GM23338 (cell line): ENCODE data around the gene MLC1. TPM values are rescaled to one million over a fixed set of nuclear protein-coding genes. Genes with fewer than 3 reads are reported as not detected.

Source experiments
- ATAC-seq: fragments of 200-7000 bp; cut with Tn5 transposase; 3 replicates; pipeline ENCODE4 v1.9.1; 2020
- DNase-seq: peaks from one replicate; pipeline ENCODE4 v3.0.0-alpha.2; 2015; ENCODE audit warnings: low spot score
- H2AFZ ChIP-seq: fragments of 200-600 bp; sonication (generic); 2 replicates; pipeline ENCODE4 v1.8.0; 2016; ENCODE audit warnings: antibody characterized with exemption, mild to moderate bottlenecking, moderate library complexity
- H3F3A ChIP-seq: fragments of 200-600 bp; sonication (generic); replicated peaks from 2 replicates; pipeline ENCODE4 v1.8.0; 2017; ENCODE audit warnings: antibody characterized with exemption, mixed run types, low read depth
- H3K27ac ChIP-seq: fragments of 200-600 bp; sonication (generic); 2 replicates; pipeline ENCODE4 v1.6.1; 2016; ENCODE audit warnings: low read depth
- H3K27me3 ChIP-seq: fragments of 200-600 bp; sonication (generic); 2 replicates; pipeline ENCODE4 v1.8.0; 2016; ENCODE audit warnings: mild to moderate bottlenecking, mixed run types, moderate library complexity; ENCODE audit not compliant: insufficient read depth
- H3K36me3 ChIP-seq: fragments of 200-600 bp; sonication (generic); 2 replicates; pipeline ENCODE4 v1.8.0; 2016; ENCODE audit warnings: mild to moderate bottlenecking; ENCODE audit not compliant: insufficient read depth
- H3K4me1 ChIP-seq: fragments of 200-600 bp; sonication (generic); 2 replicates; pipeline ENCODE4 v1.8.0; 2016; ENCODE audit warnings: mild to moderate bottlenecking, moderate library complexity; ENCODE audit not compliant: insufficient read depth
- H3K4me2 ChIP-seq: fragments of 200-600 bp; sonication (generic); 2 replicates; pipeline ENCODE4 v1.7.1; 2017; ENCODE audit warnings: mixed run types
- H3K4me3 ChIP-seq: fragments of 200-600 bp; sonication (generic); 2 replicates; pipeline ENCODE4 v1.6.1; 2016; ENCODE audit warnings: mixed run types
- H3K79me2 ChIP-seq: fragments of 200-600 bp; sonication (generic); replicated peaks from 2 replicates; pipeline ENCODE4 v1.8.0; 2017; ENCODE audit warnings: mild to moderate bottlenecking; ENCODE audit not compliant: insufficient read depth
- H3K9me2 ChIP-seq: fragments of 200-600 bp; sonication (generic); 2 replicates; pipeline ENCODE4 v1.8.0; 2017; ENCODE audit not compliant: insufficient read depth
- H4K20me1 ChIP-seq: fragments of 200-600 bp; sonication (generic); replicated peaks from 2 replicates; pipeline ENCODE4 v1.8.0; 2017; ENCODE audit warnings: mild to moderate bottlenecking; ENCODE audit not compliant: insufficient read depth
- H3K27ac Mint-ChIP-seq: 2 replicates; pipeline ENCODE4 v1.8.0; 2020; ENCODE audit warnings: inconsistent platforms, mild to moderate bottlenecking, moderate library complexity, mixed read lengths
- H3K27me3 Mint-ChIP-seq: 3 replicates; pipeline ENCODE4 v1.8.0; 2022; ENCODE audit warnings: low read depth, mild to moderate bottlenecking, moderate library complexity, mixed read lengths, inconsistent platforms; ENCODE audit not compliant: insufficient read depth, poor library complexity
- H3K36me3 Mint-ChIP-seq: 3 replicates; pipeline ENCODE4 v1.8.0; 2021; ENCODE audit warnings: low read depth, mild to moderate bottlenecking, inconsistent platforms, moderate library complexity, mixed read lengths
- H3K4me1 Mint-ChIP-seq: 3 replicates; pipeline ENCODE4 v1.8.0; 2020; ENCODE audit warnings: mild to moderate bottlenecking, inconsistent platforms, mixed read lengths
- H3K4me3 Mint-ChIP-seq: 3 replicates; pipeline ENCODE4 v1.8.0; 2021; ENCODE audit warnings: moderate library complexity, mild to moderate bottlenecking, inconsistent platforms, mixed read lengths
- H3K9me3 Mint-ChIP-seq: 3 replicates; pipeline ENCODE4 v1.8.0; 2020; ENCODE audit warnings: moderate library complexity, mild to moderate bottlenecking, inconsistent platforms, mixed read lengths
- CREB1 ChIP-seq: fragments of 250-450 bp; sonication (Bioruptor Pico); IDR thresholded peaks from 2 replicates; pipeline ENCODE4 v1.5.0; 2020; ENCODE audit warnings: low read depth, mild to moderate bottlenecking, moderate library complexity
- STAT1 ChIP-seq: IDR thresholded peaks from one replicate; pipeline ENCODE4 v1.6.1; 2016; ENCODE audit warnings: antibody characterized with exemption; ENCODE audit not compliant: unreplicated experiment
- polyA plus RNA-seq: library from polyadenylated mRNA; unstranded; fragments of >200 nt; fragmentation: Nextera tagmentation; extraction: Ambion mirVana; gene quantifications from 2 replicates; pipeline ENCODE4 v1.2.1, GENCODE V29; 2016
- total RNA-seq: library from RNA; depleted of rRNA; stranded (reverse); fragments of >200 nt; shearing (Covaris generic); gene quantifications from 2 replicates; pipeline ENCODE4 v1.2.3, GENCODE V29; 2014
- TF ChIP-seq, protein P1 (sequence below), 2 experiments: fragments of 200-600 bp in 1 of 2; sonication (generic) in 1 of 2; conservative IDR thresholded peaks; 2 replicates each; pipeline versions ENCODE4 v1.5.1 to v1.6.1; 2016 to 2017; ENCODE audit warnings: antibody characterized with exemption in 2 of 2, low read depth in 2 of 2, mild to moderate bottlenecking in 2 of 2, moderate library complexity in 1 of 2
- TF ChIP-seq, protein P2 (sequence below): IDR thresholded peaks from one replicate; pipeline ENCODE4 v1.6.1; 2018; ENCODE audit warnings: antibody characterized with exemption; ENCODE audit not compliant: unreplicated experiment
- TF ChIP-seq, protein P3 (sequence below): IDR thresholded peaks from 2 replicates; pipeline ENCODE4 v1.6.1; 2016; ENCODE audit warnings: antibody characterized with exemption

MLC1 gene
- total and polyA plus RNA-seq, 2 experiments from 2014 or later, result not detected

DNA sequence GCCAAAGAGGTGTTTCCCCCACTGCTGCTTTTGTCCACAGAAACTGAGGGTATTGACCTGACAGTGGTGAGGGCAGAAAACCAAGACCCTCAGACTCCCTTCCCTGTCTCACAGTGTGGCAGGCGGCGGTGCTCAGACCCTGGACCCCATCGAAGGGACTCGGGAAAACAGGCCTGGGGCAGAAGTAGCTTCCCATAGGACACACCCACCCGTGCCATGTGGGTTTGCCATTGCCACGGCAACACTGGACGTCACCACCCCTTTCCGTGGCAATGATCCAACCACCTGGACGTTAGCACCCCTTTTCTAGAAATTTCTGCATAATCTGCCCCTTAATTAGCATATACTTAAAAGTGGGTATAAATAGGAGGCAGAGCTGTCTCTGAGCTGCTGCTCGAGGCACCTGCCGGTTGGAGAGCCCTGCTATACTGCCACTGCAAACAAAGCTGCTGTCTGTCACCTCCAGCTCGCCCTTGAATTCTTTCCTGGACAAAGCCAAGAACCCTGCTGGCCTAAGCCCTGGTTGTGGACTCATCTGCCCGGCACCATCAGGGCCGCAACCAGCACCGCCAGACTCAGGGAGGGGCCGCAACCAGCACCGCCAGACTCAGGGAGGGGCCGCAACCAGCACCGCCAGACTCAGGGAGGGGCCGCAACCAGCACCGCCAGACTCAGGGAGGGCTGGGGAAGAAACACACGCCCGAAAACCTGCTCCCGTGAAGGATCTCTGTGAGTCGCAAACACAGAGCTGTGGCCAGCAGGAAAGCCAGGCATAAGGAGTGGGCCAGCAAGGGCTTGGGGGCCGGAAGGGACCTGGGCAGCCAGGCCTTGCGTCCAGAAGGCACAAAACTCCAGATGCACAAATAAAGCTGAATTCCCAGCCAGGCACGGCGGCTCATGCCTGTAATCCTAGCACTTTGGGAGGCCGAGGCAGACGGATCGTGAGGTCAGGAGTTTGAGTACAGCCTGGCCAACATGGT, 10.4 kb downstream of the MLC1 start:
- Histone ChIP-seq H3K4me3 (no peak overlapping the region), H3K4me1 (no peaks in the 10 kb centered on the region), H2AFZ (peak overlapping the region; percentile 72; the same call in 1 of the 2 replicates), H3K4me2 (no peak overlapping the region), H3K27me3 (no peaks in the 10 kb centered on the region), H3F3A (no peaks in the 10 kb centered on the region), H3K27ac (no peak overlapping the region), H3K79me2 (no peaks in the 10 kb centered on the region), H3K36me3 (no peaks in the 10 kb centered on the region), H3K9me2 (no peaks in the 10 kb centered on the region), H4K20me1 (no peaks in the 10 kb centered on the region)
- H3K36me3 Mint-ChIP-seq, result no peaks in the 10 kb centered on the region
- DNase-seq (peak; percentile 55), ATAC-seq (peak; percentile 40)
- H3K27me3 Mint-ChIP-seq, result peaks cover 7% of the 10 kb centered on the region
- no peaks in the 10 kb centered on the region for H3K9me3 Mint-ChIP-seq
- no peaks in the 10 kb centered on the region for H3K4me1 Mint-ChIP-seq
- TF ChIP-seq, protein P1, sequence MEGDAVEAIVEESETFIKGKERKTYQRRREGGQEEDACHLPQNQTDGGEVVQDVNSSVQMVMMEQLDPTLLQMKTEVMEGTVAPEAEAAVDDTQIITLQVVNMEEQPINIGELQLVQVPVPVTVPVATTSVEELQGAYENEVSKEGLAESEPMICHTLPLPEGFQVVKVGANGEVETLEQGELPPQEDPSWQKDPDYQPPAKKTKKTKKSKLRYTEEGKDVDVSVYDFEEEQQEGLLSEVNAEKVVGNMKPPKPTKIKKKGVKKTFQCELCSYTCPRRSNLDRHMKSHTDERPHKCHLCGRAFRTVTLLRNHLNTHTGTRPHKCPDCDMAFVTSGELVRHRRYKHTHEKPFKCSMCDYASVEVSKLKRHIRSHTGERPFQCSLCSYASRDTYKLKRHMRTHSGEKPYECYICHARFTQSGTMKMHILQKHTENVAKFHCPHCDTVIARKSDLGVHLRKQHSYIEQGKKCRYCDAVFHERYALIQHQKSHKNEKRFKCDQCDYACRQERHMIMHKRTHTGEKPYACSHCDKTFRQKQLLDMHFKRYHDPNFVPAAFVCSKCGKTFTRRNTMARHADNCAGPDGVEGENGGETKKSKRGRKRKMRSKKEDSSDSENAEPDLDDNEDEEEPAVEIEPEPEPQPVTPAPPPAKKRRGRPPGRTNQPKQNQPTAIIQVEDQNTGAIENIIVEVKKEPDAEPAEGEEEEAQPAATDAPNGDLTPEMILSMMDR (conservative IDR thresholded peaks at IDR 0.05; ENCODE audit: low read depth in 2 of 2), result no peak
- TF ChIP-seq, protein P2, sequence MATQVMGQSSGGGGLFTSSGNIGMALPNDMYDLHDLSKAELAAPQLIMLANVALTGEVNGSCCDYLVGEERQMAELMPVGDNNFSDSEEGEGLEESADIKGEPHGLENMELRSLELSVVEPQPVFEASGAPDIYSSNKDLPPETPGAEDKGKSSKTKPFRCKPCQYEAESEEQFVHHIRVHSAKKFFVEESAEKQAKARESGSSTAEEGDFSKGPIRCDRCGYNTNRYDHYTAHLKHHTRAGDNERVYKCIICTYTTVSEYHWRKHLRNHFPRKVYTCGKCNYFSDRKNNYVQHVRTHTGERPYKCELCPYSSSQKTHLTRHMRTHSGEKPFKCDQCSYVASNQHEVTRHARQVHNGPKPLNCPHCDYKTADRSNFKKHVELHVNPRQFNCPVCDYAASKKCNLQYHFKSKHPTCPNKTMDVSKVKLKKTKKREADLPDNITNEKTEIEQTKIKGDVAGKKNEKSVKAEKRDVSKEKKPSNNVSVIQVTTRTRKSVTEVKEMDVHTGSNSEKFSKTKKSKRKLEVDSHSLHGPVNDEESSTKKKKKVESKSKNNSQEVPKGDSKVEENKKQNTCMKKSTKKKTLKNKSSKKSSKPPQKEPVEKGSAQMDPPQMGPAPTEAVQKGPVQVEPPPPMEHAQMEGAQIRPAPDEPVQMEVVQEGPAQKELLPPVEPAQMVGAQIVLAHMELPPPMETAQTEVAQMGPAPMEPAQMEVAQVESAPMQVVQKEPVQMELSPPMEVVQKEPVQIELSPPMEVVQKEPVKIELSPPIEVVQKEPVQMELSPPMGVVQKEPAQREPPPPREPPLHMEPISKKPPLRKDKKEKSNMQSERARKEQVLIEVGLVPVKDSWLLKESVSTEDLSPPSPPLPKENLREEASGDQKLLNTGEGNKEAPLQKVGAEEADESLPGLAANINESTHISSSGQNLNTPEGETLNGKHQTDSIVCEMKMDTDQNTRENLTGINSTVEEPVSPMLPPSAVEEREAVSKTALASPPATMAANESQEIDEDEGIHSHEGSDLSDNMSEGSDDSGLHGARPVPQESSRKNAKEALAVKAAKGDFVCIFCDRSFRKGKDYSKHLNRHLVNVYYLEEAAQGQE, result no peak
- TF ChIP-seq CREB1, result 0 out of 2 replicates have a peak, but pooled peaks have one; percentile 33
- H3K27ac Mint-ChIP-seq, result no peak overlapping the region
- H3K4me3 Mint-ChIP-seq, result no peak overlapping the region

DNA sequence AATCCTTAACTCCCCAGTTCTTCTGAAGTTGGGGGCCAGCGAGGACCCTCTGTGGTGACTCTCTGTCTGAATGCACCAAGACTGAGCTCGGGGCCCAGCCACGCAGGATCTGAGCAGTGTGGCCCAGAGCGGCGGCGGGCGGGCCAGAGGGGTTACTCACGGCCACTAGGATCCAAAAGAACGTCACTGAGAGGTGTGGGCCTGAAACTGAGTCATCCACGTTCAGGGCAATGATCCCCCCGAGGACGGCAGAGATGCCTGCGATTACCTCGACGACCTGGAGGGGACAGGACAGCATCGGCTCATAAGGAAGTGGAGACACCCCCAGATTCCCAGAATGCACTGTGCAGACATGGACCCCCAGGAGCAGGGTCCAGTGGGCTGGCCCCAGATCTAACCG, 11.2 kb downstream of the MLC1 start:
- no peaks in the 10 kb centered on the region for H3K4me1 ChIP-seq
- DNase-seq, result peak; percentile 57
- Mint-ChIP-seq H3K36me3 (no peaks in the 10 kb centered on the region), H3K4me3 (no peak overlapping the region), H3K27ac (no peak overlapping the region), H3K4me1 (no peaks in the 10 kb centered on the region), H3K9me3 (no peaks in the 10 kb centered on the region), H3K27me3 (peaks cover 4% of the 10 kb centered on the region)
- no peaks in the 10 kb centered on the region for H3K36me3 ChIP-seq
- H3F3A ChIP-seq, result no peaks in the 10 kb centered on the region
- H3K4me2 ChIP-seq, result no peak overlapping the region
- no peak overlapping the region for H3K27ac ChIP-seq
- no peaks in the 10 kb centered on the region for H3K79me2 ChIP-seq
- H3K4me3 ChIP-seq, result no peak overlapping the region
- H3K9me2 ChIP-seq, result no peaks in the 10 kb centered on the region
- H2AFZ ChIP-seq, result peak overlapping the region; percentile 72; the same call in 1 of the 2 replicates
- H3K27me3 ChIP-seq, result no peaks in the 10 kb centered on the region
- peak; percentile 64 for ATAC-seq
- H4K20me1 ChIP-seq, result no peaks in the 10 kb centered on the region
- TF ChIP-seq, protein P1 (conservative IDR thresholded peaks at IDR 0.05; ENCODE audit: low read depth in 2 of 2), result peak; percentile 15 to 39; a peak in 2 of 4 replicates
- TF ChIP-seq STAT1, result no peak
- TF ChIP-seq, protein P2, result no peak
- TF ChIP-seq, protein P3, sequence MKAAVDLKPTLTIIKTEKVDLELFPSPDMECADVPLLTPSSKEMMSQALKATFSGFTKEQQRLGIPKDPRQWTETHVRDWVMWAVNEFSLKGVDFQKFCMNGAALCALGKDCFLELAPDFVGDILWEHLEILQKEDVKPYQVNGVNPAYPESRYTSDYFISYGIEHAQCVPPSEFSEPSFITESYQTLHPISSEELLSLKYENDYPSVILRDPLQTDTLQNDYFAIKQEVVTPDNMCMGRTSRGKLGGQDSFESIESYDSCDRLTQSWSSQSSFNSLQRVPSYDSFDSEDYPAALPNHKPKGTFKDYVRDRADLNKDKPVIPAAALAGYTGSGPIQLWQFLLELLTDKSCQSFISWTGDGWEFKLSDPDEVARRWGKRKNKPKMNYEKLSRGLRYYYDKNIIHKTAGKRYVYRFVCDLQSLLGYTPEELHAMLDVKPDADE, result no peak
